Eye (tissue), 1 donor: ENCODE data around the gene CDH12.

Source experiments
- DNase-seq: peaks from one replicate; pipeline ENCODE4 v3.0.0-alpha.2; 2015

The CDH12 gene

GRCh38 chr5:21807953-21808352 is 1045.2 kb downstream of the CDH12 start:
- no peak for DNase-seq

- DNase-seq = no peak
Observed at GRCh38 chr5:21806943-21807342, 1046.2 kb downstream of the CDH12 start.

- DNase-seq = no peak
Observed at GRCh38 chr5:21806271-21806670, 1046.9 kb downstream of the CDH12 start.

- peak; percentile 75 for DNase-seq
Observed at GRCh38 chr5:21802869-21803490, 1050.2 kb downstream of the CDH12 start.

- no peak for DNase-seq
Observed at GRCh38 chr5:21802100-21802499, 1051.0 kb downstream of the CDH12 start.

GRCh38 chr5:21792748-21793147 is 1060.4 kb downstream of the CDH12 start:
- no peak for DNase-seq

GRCh38 chr5:21791304-21791703 is 1061.8 kb downstream of the CDH12 start:
- no peak for DNase-seq

GRCh38 chr5:21784487-21784886 is 1068.7 kb downstream of the CDH12 start:
- DNase-seq = no peak

GRCh38 chr5:21783074-21783679 is 1070.0 kb downstream of the CDH12 start:
- DNase-seq = no peak

GRCh38 chr5:21776466-21776865 is 1076.7 kb downstream of the CDH12 start:
- no peak for DNase-seq

- DNase-seq = no peak
Observed at GRCh38 chr5:21774801-21775200, 1078.3 kb downstream of the CDH12 start.

- no peak for DNase-seq
Observed at GRCh38 chr5:21774281-21774680, 1078.9 kb downstream of the CDH12 start.

GRCh38 chr5:21773456-21773855 is 1079.7 kb downstream of the CDH12 start:
- no peak for DNase-seq

GRCh38 chr5:21765406-21765805 is 1087.7 kb downstream of the CDH12 start:
- no peak for DNase-seq

- DNase-seq = no peak
Observed at GRCh38 chr5:21739096-21739495, 1114.0 kb downstream of the CDH12 start.

GRCh38 chr5:21723500-21723899 is 1129.6 kb downstream of the CDH12 start:
- no peak for DNase-seq

GRCh38 chr5:21711866-21712758 is 1141.0 kb downstream of the CDH12 start:
- peak; percentile 74 for DNase-seq

- DNase-seq = peak; percentile 61
Observed at GRCh38 chr5:21709770-21710169, 1143.4 kb downstream of the CDH12 start.

- DNase-seq = no peak
Observed at GRCh38 chr5:21704974-21705668, 1148.0 kb downstream of the CDH12 start.

GRCh38 chr5:21701317-21701716 is 1151.8 kb downstream of the CDH12 start:
- no peak for DNase-seq
